Measurements from ENCODE around the gene NCLN. TPM values are rescaled to one million over a fixed set of nuclear protein-coding genes. Genes with fewer than 3 reads are reported as not detected.

Gene NCLN
- total and polyA plus RNA-seq, 9 of the 15 experiments (the other 6 are each of a cell fraction or from before 2014, with no cell fraction given): 3.8 to 126 (median 39.6) TPM

DNA sequence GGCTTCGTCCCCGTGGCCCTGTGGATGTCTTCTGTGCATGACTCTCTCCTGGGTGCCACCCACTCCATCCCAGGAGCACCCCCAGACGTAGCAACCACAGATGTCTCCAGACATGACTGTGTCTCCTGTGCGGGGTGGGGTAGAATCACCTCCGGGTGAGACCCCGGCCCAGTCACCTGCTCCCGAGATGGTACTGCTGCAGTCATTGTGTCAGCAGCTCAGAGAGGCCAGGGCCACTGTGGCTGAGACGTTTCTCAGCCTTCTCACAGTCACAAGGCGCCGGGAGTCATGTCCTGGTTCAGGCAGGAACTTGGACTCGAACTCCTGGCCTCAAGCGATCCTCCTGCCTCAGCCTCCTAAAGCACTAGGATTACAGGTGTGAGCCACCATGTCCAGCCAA is 16.6 kb downstream of the NCLN start:
- BruUV-seq (replicated peaks): no TSS peak
- Histone ChIP-seq H2AFZ (ENCODE audit: low read depth, low read length) (no peak overlapping the region), H3K27me3 (ENCODE audit: control insufficient read depth in 2 of 2, insufficient read depth in 2 of 2, low read length in 2 of 2) (no peaks in the 10 kb centered on the region), H3K9ac (ENCODE audit: insufficient read depth in 1 of 2, low read depth in 2 of 2, low read length in 2 of 2) (peak overlapping the region in 1 of 2 experiments; percentile 64; a peak in 1 of 4 replicates), H4K20me1 (replicated peaks; ENCODE audit: control insufficient read depth, insufficient read depth, low read length) (no peaks in the 10 kb centered on the region), H3K9me3 (replicated peaks; ENCODE audit: control insufficient read depth, insufficient read depth, low read depth, low read length) (no peaks in the 10 kb centered on the region), H3K36me3 (ENCODE audit: control insufficient read depth, insufficient read depth, low read length) (peaks cover 77% of the 10 kb centered on the region; the same call in 2 of the 3 replicates), H3K4me2 (ENCODE audit: insufficient read depth, low read length) (no peak overlapping the region), H3K27ac (ENCODE audit: extremely low read depth, low read depth, low read length) (no peak overlapping the region), H3K79me2 (ENCODE audit: control insufficient read depth, insufficient read depth, low read length) (no peaks in the 10 kb centered on the region), H3K4me1 (replicated peaks in 1 of 2; ENCODE audit: control insufficient read depth in 2 of 2, insufficient read depth in 2 of 2, low read length in 2 of 2) (peaks cover 0 to 42% of the 10 kb centered on the region in 2 experiments; a peak in 2 of 5 replicates), H3K4me3 (no peak overlapping the region), H3K9me1 (ENCODE audit: control insufficient read depth, insufficient read depth, low read length) (no peaks in the 10 kb centered on the region)
- FAIRE-seq (no peak), DNase-seq (ENCODE audit: extremely low read depth in 1 of 4, low spot score in 3 of 4) (no peak), ATAC-seq (no peak)
- CTCF ChIA-PET (ENCODE audit: low intra/inter-chr PET ratio): interaction anchor here (0.6 kb wide), 1 partner anchor 236 kb away, joined by 6 read pairs; no protein-coding TSS in a partner anchor
- intact Hi-C loops (cut with micrococcal nuclease) (no loop called here), in situ Hi-C loops (cut with MboI) (no loop called here)
- 85% methylated on average over 12 of the region's 12 CpGs for WGBS (ENCODE audit: insufficient coverage, low coverage, missing lambda C conversion rate)
- POLR2A ChIA-PET: no interaction called here
- TF ChIP-seq HMG20B (CRISPR knock-in tag; IDR thresholded peaks at IDR 0.05) (no peak), NCOA1 (IDR thresholded peaks at IDR 0.05; ENCODE audit: low read depth) (no peak), SMARCA5 (IDR thresholded peaks at IDR 0.05) (no peak), SUPT5H (IDR thresholded peaks at IDR 0.05) (no peak), TAL1 (IDR thresholded peaks at IDR 0.05) (no peak), NR2F6 (CRISPR knock-in tag; IDR thresholded peaks at IDR 0.05) (no peak), SLC30A9 (CRISPR knock-in tag; IDR thresholded peaks at IDR 0.05) (no peak), ZNF324 (CRISPR knock-in tag; IDR thresholded peaks at IDR 0.05) (no peak), GATAD2B (IDR thresholded peaks at IDR 0.05; ENCODE audit: borderline replicate concordance) (no peak), PHB2 (IDR thresholded peaks at IDR 0.05; ENCODE audit: low read depth) (no peak)
- TF ChIP-seq, protein P1, sequence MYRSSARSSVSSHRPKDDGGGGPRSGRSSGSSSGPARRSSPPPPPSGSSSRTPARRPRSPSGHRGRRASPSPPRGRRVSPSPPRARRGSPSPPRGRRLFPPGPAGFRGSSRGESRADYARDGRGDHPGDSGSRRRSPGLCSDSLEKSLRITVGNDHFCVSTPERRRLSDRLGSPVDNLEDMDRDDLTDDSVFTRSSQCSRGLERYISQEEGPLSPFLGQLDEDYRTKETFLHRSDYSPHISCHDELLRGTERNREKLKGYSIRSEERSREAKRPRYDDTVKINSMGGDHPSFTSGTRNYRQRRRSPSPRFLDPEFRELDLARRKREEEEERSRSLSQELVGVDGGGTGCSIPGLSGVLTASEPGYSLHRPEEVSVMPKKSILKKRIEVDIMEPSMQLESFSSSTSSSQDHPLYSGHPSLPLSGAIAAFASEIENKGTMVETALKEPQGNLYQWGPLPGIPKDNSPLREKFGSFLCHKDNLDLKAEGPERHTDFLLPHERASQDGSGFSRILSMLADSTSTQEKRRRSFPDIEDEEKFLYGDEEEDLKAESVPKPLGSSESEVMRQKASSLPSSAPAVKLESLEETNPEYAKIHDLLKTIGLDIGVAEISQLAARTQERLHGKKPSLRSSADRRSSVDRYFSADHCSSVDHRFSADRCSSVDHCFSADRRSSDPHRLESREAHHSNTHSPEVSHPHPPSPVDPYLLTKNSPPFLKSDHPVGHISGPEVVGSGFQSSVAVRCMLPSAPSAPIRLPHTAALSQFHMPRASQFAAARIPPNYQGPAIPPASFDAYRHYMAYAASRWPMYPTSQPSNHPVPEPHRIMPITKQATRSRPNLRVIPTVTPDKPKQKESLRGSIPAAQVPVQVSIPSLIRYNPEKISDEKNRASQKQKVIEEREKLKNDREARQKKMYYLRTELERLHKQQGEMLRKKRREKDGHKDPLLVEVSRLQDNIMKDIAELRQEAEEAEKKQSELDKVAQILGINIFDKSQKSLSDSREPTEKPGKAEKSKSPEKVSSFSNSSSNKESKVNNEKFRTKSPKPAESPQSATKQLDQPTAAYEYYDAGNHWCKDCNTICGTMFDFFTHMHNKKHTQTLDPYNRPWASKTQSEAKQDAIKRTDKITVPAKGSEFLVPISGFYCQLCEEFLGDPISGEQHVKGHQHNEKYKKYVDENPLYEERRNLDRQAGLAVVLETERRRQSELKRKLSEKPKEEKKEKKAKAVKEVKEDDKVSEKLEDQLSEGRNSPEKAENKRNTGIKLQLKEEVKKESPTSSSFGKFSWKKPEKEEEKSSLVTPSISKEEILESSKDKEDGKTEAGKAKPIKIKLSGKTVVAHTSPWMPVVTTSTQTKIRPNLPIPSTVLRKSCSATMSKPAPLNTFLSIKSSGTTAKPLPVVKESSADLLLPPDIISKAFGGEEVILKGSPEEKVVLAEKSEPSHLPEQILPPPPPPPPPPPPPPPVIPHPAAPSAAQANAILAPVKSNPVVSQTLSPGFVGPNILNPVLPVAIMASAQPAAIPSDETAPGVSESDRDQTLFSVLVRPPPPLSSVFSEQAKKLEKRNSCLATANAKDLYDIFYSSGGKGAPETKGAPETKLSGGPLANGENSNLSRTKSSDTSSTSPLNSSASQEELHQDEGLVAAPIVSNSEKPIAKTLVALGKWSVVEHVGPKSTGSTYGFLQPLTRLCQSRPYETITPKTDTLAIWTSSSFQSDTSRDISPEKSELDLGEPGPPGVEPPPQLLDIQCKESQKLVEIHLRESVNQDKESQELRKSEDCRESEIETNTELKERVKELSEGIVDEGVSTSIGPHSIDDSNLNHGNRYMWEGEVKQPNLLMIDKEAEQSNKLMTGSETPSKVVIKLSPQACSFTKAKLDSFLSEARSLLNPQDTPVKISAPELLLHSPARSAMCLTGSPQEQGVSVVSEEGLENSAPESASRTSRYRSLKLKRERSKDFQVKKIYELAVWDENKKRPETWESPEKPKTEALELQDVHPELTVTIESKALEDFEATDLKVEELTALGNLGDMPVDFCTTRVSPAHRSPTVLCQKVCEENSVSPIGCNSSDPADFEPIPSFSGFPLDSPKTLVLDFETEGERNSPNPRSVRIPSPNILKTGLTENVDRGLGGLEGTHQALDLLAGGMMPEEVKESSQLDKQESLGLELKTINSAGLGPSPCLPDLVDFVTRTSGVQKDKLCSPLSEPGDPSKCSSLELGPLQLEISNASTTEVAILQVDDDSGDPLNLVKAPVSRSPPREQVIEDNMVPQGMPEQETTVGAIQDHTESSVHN (IDR thresholded peaks at IDR 0.05; ENCODE audit: borderline replicate concordance in 1 of 2, low read depth in 1 of 2): no peak
- TF ChIP-seq, protein P2, sequence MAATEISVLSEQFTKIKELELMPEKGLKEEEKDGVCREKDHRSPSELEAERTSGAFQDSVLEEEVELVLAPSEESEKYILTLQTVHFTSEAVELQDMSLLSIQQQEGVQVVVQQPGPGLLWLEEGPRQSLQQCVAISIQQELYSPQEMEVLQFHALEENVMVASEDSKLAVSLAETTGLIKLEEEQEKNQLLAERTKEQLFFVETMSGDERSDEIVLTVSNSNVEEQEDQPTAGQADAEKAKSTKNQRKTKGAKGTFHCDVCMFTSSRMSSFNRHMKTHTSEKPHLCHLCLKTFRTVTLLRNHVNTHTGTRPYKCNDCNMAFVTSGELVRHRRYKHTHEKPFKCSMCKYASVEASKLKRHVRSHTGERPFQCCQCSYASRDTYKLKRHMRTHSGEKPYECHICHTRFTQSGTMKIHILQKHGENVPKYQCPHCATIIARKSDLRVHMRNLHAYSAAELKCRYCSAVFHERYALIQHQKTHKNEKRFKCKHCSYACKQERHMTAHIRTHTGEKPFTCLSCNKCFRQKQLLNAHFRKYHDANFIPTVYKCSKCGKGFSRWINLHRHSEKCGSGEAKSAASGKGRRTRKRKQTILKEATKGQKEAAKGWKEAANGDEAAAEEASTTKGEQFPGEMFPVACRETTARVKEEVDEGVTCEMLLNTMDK (IDR thresholded peaks at IDR 0.05; ENCODE audit: borderline replicate concordance, insufficient read depth, low read depth, low read length, poor library complexity, severe bottlenecking): no peak
- TF ChIP-seq, protein P3, sequence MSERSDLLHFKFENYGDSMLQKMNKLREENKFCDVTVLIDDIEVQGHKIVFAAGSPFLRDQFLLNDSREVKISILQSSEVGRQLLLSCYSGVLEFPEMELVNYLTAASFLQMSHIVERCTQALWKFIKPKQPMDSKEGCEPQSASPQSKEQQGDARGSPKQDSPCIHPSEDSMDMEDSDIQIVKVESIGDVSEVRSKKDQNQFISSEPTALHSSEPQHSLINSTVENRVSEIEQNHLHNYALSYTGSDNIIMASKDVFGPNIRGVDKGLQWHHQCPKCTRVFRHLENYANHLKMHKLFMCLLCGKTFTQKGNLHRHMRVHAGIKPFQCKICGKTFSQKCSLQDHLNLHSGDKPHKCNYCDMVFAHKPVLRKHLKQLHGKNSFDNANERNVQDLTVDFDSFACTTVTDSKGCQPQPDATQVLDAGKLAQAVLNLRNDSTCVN (CRISPR knock-in tag; IDR thresholded peaks at IDR 0.05): no peak
